HEK293 (cell line): ENCODE data around the gene PTPN4.

Experiments used
- ZNF302 ChIP-seq: fragments of 450-650 bp; formaldehyde crosslinking; IDR thresholded peaks from 2 replicates; pipeline ENCODE4 v1.5.1; 2016; ENCODE audit warnings: missing biosample characterization, missing genetic modification characterization, low read depth
- TF ChIP-seq, protein P1 (sequence below): fragments of 450-650 bp; formaldehyde crosslinking; IDR thresholded peaks from 2 replicates; pipeline ENCODE4 v1.5.1; 2017; ENCODE audit warnings: missing biosample characterization, missing genetic modification characterization
- TF ChIP-seq, protein P2 (sequence below): fragments of 450-650 bp; formaldehyde crosslinking; IDR thresholded peaks from 2 replicates; pipeline ENCODE4 v1.5.1; 2016; ENCODE audit warnings: missing biosample characterization, missing genetic modification characterization
- TF ChIP-seq, protein P3 (sequence below): fragments of 450-650 bp; formaldehyde crosslinking; IDR thresholded peaks from 2 replicates; pipeline ENCODE4 v1.5.1; 2016; ENCODE audit warnings: missing biosample characterization, missing genetic modification characterization

DNA sequence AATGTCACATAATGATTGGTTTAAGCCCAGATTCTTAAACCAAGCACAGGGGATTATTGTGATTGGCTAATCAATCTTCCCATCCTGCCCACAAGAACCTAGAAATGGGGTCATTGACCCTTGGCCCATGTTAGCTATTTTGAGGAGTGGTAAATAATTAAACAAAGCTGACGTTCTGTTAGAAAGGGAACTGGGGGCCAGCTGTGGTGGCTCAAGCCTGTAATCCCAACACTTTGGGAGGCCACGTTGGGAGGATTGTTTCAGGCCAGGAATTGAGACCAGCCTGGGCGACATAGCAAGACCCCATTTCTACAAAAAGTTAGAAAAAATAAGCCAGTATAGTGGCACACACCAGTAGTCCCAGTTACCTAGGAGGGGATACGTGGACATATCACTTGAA, 37.8 kb upstream of the PTPN4 start:
- no peak for TF ChIP-seq ZNF302 (tag by site-specific recombination)
- TF ChIP-seq, protein P1, sequence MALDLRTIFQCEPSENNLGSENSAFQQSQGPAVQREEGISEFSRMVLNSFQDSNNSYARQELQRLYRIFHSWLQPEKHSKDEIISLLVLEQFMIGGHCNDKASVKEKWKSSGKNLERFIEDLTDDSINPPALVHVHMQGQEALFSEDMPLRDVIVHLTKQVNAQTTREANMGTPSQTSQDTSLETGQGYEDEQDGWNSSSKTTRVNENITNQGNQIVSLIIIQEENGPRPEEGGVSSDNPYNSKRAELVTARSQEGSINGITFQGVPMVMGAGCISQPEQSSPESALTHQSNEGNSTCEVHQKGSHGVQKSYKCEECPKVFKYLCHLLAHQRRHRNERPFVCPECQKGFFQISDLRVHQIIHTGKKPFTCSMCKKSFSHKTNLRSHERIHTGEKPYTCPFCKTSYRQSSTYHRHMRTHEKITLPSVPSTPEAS (tag by site-specific recombination): no peak
- TF ChIP-seq, protein P2, sequence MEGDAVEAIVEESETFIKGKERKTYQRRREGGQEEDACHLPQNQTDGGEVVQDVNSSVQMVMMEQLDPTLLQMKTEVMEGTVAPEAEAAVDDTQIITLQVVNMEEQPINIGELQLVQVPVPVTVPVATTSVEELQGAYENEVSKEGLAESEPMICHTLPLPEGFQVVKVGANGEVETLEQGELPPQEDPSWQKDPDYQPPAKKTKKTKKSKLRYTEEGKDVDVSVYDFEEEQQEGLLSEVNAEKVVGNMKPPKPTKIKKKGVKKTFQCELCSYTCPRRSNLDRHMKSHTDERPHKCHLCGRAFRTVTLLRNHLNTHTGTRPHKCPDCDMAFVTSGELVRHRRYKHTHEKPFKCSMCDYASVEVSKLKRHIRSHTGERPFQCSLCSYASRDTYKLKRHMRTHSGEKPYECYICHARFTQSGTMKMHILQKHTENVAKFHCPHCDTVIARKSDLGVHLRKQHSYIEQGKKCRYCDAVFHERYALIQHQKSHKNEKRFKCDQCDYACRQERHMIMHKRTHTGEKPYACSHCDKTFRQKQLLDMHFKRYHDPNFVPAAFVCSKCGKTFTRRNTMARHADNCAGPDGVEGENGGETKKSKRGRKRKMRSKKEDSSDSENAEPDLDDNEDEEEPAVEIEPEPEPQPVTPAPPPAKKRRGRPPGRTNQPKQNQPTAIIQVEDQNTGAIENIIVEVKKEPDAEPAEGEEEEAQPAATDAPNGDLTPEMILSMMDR (tag by site-specific recombination): no peak
- TF ChIP-seq, protein P3, sequence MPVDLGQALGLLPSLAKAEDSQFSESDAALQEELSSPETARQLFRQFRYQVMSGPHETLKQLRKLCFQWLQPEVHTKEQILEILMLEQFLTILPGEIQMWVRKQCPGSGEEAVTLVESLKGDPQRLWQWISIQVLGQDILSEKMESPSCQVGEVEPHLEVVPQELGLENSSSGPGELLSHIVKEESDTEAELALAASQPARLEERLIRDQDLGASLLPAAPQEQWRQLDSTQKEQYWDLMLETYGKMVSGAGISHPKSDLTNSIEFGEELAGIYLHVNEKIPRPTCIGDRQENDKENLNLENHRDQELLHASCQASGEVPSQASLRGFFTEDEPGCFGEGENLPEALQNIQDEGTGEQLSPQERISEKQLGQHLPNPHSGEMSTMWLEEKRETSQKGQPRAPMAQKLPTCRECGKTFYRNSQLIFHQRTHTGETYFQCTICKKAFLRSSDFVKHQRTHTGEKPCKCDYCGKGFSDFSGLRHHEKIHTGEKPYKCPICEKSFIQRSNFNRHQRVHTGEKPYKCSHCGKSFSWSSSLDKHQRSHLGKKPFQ (tag by site-specific recombination): no peak
